GM21367 (cell line): ENCODE results near the gene MACROD2.
"Not testable (repeated sequence)": the region's sequence is repeated elsewhere in the genome, so short reads cannot be mapped to it uniquely, and the experiment has no call there.

Experiments
- ATAC-seq: cut with Tn5 transposase; IDR thresholded peaks from one replicate; pipeline ENCODE4 v1.9.1; 2021; ENCODE audit not compliant: unreplicated experiment

MACROD2 gene

GRCh38 chr20:13995086-13995665 lies at the start of gene MACROD2:
Gene MACROD2, plus strand, starts transcription at chr20:13995516.
- ATAC-seq: no peak

GRCh38 chr20:13947719-13948118 lies 47.6 kb upstream of the MACROD2 start:
- no peak for ATAC-seq

- no peak for ATAC-seq
Measured at GRCh38 chr20:13953227-13953626, 42.1 kb upstream of the MACROD2 start.

- ATAC-seq: no peak
Measured at GRCh38 chr20:13960119-13960518, 35.2 kb upstream of the MACROD2 start.

GRCh38 chr20:13960525-13960924 lies 34.8 kb upstream of the MACROD2 start:
- no peak for ATAC-seq

GRCh38 chr20:13984211-13984610 lies 11.1 kb upstream of the MACROD2 start:
- ATAC-seq: no peak

- no peak for ATAC-seq
Measured at GRCh38 chr20:13990465-13990864, 4.9 kb upstream of the MACROD2 start, which contains the start of gene SEL1L2. Gene SEL1L2, minus strand, starts transcription at chr20:13990614. Its CDS starts 80 bp downstream, at chr20:13990534.

- ATAC-seq: no peak
Measured at GRCh38 chr20:13991311-13991710, 4.0 kb upstream of the MACROD2 start.

GRCh38 chr20:13991955-13992354 lies 3.4 kb upstream of the MACROD2 start:
- not testable (repeated sequence) for ATAC-seq

GRCh38 chr20:13995841-13996240 lies 525 bp downstream of the MACROD2 start:
- ATAC-seq: no peak

- ATAC-seq: no peak
Measured at GRCh38 chr20:13996265-13996664, 949 bp downstream of the MACROD2 start.

- no peak for ATAC-seq
Measured at GRCh38 chr20:14000917-14001316, 5.6 kb downstream of the MACROD2 start.

GRCh38 chr20:14005996-14006395 lies 10.7 kb downstream of the MACROD2 start:
- ATAC-seq: no peak

- no peak for ATAC-seq
Measured at GRCh38 chr20:14009208-14009607, 13.9 kb downstream of the MACROD2 start.

- no peak for ATAC-seq
Measured at GRCh38 chr20:14012671-14013070, 17.4 kb downstream of the MACROD2 start.

- ATAC-seq: no peak
Measured at GRCh38 chr20:14030991-14031390, 35.7 kb downstream of the MACROD2 start.

- ATAC-seq: no peak
Measured at GRCh38 chr20:14033310-14033709, 38.0 kb downstream of the MACROD2 start.

- no peak for ATAC-seq
Measured at GRCh38 chr20:14036567-14036966, 41.3 kb downstream of the MACROD2 start.

- not testable (repeated sequence) for ATAC-seq
Measured at GRCh38 chr20:14044712-14045276, 49.5 kb downstream of the MACROD2 start.

- no peak for ATAC-seq
Measured at GRCh38 chr20:14046534-14046933, 51.2 kb downstream of the MACROD2 start.

- peak; percentile 58 for ATAC-seq
Measured at GRCh38 chr20:14049111-14049510, 53.8 kb downstream of the MACROD2 start.

GRCh38 chr20:14051454-14051853 lies 56.1 kb downstream of the MACROD2 start:
- no peak for ATAC-seq
